Measurements from ENCODE around the gene LRRC4C. TPM values are rescaled to one million over a fixed set of nuclear protein-coding genes. Genes with fewer than 3 reads are reported as not detected.

LRRC4C gene
- total RNA-seq, 1 experiment from 2014 or later, result 0.13 TPM

- Mint-ChIP-seq H3K9me3 (no peaks in the 10 kb centered on the region; a peak in 2 of 5 replicates), H3K27ac (peak overlapping the region in 2 of 3 experiments; percentile 36 to 44; a peak in 1 of 7 replicates), H3K4me3 (peak overlapping the region in 1 of 2 experiments; percentile 43; a peak in 3 of 5 replicates), H3K36me3 (ENCODE audit: insufficient read depth in 1 of 3, low read depth in 3 of 3) (no peaks in the 10 kb centered on the region), H3K4me1 (peaks cover 39 to 51% of the 10 kb centered on the region in 2 experiments), H3K27me3 (ENCODE audit: low read depth) (peaks cover 97% of the 10 kb centered on the region)
- H3K4ac ChIP-seq (ENCODE audit: low read depth, low read length), result no peak overlapping the region
- no peak overlapping the region for H4K91ac ChIP-seq (ENCODE audit: insufficient read length, low read depth, low read length)
- H2BK15ac ChIP-seq (ENCODE audit: low read depth, low read length), result no peak overlapping the region
- no peaks in the 10 kb centered on the region for H3K79me2 ChIP-seq (ENCODE audit: insufficient read depth, low read length)
- no peak overlapping the region for H3K56ac ChIP-seq (ENCODE audit: insufficient read length, low read depth, low read length)
- no peak overlapping the region for H3K23ac ChIP-seq (ENCODE audit: insufficient read length, low read depth, low read length)
- H3K9ac ChIP-seq (ENCODE audit: extremely low read depth, insufficient read length, low read length), result no peak overlapping the region
- TF ChIP-seq, protein P1, sequence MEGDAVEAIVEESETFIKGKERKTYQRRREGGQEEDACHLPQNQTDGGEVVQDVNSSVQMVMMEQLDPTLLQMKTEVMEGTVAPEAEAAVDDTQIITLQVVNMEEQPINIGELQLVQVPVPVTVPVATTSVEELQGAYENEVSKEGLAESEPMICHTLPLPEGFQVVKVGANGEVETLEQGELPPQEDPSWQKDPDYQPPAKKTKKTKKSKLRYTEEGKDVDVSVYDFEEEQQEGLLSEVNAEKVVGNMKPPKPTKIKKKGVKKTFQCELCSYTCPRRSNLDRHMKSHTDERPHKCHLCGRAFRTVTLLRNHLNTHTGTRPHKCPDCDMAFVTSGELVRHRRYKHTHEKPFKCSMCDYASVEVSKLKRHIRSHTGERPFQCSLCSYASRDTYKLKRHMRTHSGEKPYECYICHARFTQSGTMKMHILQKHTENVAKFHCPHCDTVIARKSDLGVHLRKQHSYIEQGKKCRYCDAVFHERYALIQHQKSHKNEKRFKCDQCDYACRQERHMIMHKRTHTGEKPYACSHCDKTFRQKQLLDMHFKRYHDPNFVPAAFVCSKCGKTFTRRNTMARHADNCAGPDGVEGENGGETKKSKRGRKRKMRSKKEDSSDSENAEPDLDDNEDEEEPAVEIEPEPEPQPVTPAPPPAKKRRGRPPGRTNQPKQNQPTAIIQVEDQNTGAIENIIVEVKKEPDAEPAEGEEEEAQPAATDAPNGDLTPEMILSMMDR (conservative IDR thresholded peaks at IDR 0.05), result no peak
- WGBS (ENCODE audit: extremely low coverage, insufficient read length, low lambda C conversion rate), result no CpG with 5 or more reads among the region's 1 CpG
- no peaks in the 10 kb centered on the region for H3K23me2 ChIP-seq (ENCODE audit: insufficient read length, low read depth, low read length, poor library complexity, severe bottlenecking)
- no peak overlapping the region for H2AFZ ChIP-seq (ENCODE audit: low read length)
- no peak overlapping the region for H3K18ac ChIP-seq (ENCODE audit: insufficient read length, low read depth, low read length)
- no peaks in the 10 kb centered on the region for H3K79me1 ChIP-seq (ENCODE audit: insufficient read depth, low read depth, low read length, poor library complexity, severe bottlenecking)
- no peak overlapping the region for H2BK20ac ChIP-seq (ENCODE audit: low read depth, low read length, poor library complexity, severe bottlenecking)
- H3K27me3 ChIP-seq (ENCODE audit: insufficient read depth, low read length), result peaks cover 60% of the 10 kb centered on the region
- no peaks in the 10 kb centered on the region for H4K20me1 ChIP-seq (ENCODE audit: control insufficient read depth, insufficient read depth, insufficient read length)
- H4K5ac ChIP-seq (ENCODE audit: insufficient read length, low read depth, low read length), result no peak overlapping the region
- no peak overlapping the region for H4K8ac ChIP-seq (replicated peaks; ENCODE audit: insufficient read length, low read depth, low read length)
- H3K4me2 ChIP-seq (ENCODE audit: insufficient read depth, insufficient read length, low read length), result peak overlapping the region; percentile 37
- H3K9me3 ChIP-seq (ENCODE audit: control insufficient read depth, low read depth, low read length), result no peaks in the 10 kb centered on the region
- no peak overlapping the region for H2BK12ac ChIP-seq (ENCODE audit: insufficient read length, low read depth, low read length)
- H3K27ac ChIP-seq (ENCODE audit: insufficient read length, low read depth, low read length), result no peak overlapping the region
- no peak overlapping the region for H2BK120ac ChIP-seq (ENCODE audit: low read depth, low read length, poor library complexity, severe bottlenecking)
- no peaks in the 10 kb centered on the region for H3K4me1 ChIP-seq (ENCODE audit: insufficient read depth, low read length)
- H2AK5ac ChIP-seq (ENCODE audit: insufficient read length, low read length), result no peak overlapping the region
- no peak overlapping the region for H3T11ph ChIP-seq (ENCODE audit: low read length)
- H3K14ac ChIP-seq (ENCODE audit: insufficient read depth, low read length), result no peak overlapping the region
- DNase-seq, result no peak
- no peak overlapping the region for H2BK5ac ChIP-seq (ENCODE audit: insufficient read length, low read length)
Observed at GRCh38 chr11:40203606-40204005, 1255.8 kb downstream of the LRRC4C start.

Measured in H9 (cell line).